Lower leg skin (tissue), 4 donors: ENCODE results near the gene RNF212. TPM values are rescaled to one million over a fixed set of nuclear protein-coding genes. Genes with fewer than 3 reads are reported as not detected.

Experiments used
- DNase-seq, 2 donors: peaks; one replicate each; pipeline ENCODE4 v3.0.0-alpha.2; 2019; ENCODE audit warnings: low spot score in 2 of 2
- H3K4me3 ChIP-seq: fragments of 200-600 bp; sonication (generic); 2 replicates; pipeline ENCODE4 v1.5.1; 2017; ENCODE audit warnings: mild to moderate bottlenecking, low read depth; ENCODE audit not compliant: poor library complexity, severe bottlenecking
- POLR2A ChIP-seq, 2 donors: fragments of 450-650 bp; IDR thresholded peaks; one replicate each; pipeline ENCODE4 v1.6.1; 2016 to 2017; ENCODE audit warnings: antibody characterized with exemption in 2 of 2, mild to moderate bottlenecking in 1 of 2, moderate library complexity in 1 of 2
- WGBS, 2 donors: methylation state at CpG; one replicate each; pipeline ENCODE4 v1.1.5; 2018; 5-methylcytosine and 5-hydroxymethylcytosine counted together
- intact Hi-C: fragments of 100-400 bp; cut with DNase I; formaldehyde crosslinking; loops from one replicate; pipeline ENCODE4 v1.15.0; 2023; ENCODE audit warnings: low total_unique reads
- total RNA-seq, 4 donors: library from RNA; depleted of rRNA; stranded (reverse); fragments of >200 nt; gene quantifications; one replicate each; pipeline ENCODE4 v1.1.0, GENCODE V29; 2016
- TF ChIP-seq, protein P1 (sequence below), 3 donors: fragments of 450-650 bp; IDR thresholded peaks; one replicate each; pipeline ENCODE4 v1.5.1; 2016; ENCODE audit warnings: antibody characterized with exemption in 3 of 3, mild to moderate bottlenecking in 3 of 3, moderate library complexity in 2 of 3

The RNF212 gene
- total RNA-seq, 4 donors from 2014 or later: 2.9 to 11.8 (median 8.5) TPM

DNA sequence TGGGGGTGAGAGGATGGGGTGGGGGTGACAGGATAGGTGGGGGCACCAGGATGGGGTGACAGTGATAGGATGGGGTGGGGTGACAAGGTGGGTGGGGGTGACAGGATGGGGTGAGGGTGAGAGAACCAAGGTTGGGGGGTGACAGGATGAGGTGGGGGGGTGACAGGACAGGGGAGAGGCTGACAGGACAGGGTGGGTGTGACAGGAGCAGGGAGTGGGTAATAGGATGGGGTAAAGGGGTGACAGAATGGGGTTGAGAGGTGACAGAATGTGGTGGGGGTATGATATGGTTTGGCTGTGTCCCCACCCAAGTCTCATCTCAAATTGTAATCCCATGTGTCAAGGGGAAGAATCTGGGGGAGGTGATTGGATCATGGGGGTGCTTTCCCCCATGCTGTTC, 26.0 kb downstream of the RNF212 start:
- intact Hi-C loops: no loop called here
- peak in 1 of 2 donors; percentile 31 for DNase-seq
- no peak overlapping the region for H3K4me3 ChIP-seq
- TF ChIP-seq POLR2A (IDR thresholded peaks at IDR 0.05): no peak
- TF ChIP-seq, protein P1, sequence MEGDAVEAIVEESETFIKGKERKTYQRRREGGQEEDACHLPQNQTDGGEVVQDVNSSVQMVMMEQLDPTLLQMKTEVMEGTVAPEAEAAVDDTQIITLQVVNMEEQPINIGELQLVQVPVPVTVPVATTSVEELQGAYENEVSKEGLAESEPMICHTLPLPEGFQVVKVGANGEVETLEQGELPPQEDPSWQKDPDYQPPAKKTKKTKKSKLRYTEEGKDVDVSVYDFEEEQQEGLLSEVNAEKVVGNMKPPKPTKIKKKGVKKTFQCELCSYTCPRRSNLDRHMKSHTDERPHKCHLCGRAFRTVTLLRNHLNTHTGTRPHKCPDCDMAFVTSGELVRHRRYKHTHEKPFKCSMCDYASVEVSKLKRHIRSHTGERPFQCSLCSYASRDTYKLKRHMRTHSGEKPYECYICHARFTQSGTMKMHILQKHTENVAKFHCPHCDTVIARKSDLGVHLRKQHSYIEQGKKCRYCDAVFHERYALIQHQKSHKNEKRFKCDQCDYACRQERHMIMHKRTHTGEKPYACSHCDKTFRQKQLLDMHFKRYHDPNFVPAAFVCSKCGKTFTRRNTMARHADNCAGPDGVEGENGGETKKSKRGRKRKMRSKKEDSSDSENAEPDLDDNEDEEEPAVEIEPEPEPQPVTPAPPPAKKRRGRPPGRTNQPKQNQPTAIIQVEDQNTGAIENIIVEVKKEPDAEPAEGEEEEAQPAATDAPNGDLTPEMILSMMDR (IDR thresholded peaks at IDR 0.05): no peak

DNA sequence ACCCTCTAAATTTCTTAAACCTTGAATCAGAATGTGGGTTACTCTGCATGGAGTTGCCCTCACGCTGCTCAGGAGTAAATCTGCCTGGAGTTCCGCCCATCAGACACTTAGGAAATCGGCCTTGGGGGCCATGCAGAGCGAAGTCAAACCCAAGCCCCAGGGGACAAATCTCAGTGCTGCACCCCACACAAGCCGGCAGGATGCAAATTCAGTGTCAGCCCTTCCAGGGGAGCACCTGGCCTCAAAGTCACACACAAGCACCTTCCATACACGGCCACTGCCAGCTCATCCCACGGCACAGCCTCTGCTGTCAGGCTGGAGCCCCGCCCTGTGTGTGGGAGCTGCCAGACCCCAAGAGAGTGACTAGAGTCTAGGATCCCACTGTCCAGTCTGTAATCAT, 27.4 kb downstream of the RNF212 start:
- H3K4me3 ChIP-seq: no peak overlapping the region
- intact Hi-C loops: no loop called here
- DNase-seq: peak in 1 of 2 donors; percentile 14
- TF ChIP-seq POLR2A (IDR thresholded peaks at IDR 0.05): no peak
- TF ChIP-seq, protein P1 (IDR thresholded peaks at IDR 0.05): no peak
- 47 to 54% methylated on average over 6 to 8 of the region's 8 CpGs for WGBS, 2 donors

DNA sequence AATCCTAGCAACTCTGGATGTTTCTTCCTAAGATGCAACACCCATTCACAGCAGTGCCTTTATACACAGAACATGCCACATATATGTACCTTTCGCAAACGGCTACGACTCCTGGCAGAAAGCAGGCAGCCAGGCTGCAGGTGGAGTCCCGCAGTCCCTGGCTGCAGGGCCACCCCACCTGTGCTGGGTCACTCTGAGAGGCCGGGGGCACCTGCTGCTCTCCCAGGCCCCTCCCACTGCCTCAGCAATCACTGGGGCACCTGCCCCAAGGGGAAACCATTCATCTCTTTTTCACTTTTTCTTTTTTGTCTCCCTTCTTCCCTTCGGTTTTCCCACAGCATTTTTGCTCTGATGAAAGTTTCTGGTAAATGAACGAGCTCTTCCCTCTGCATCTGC, 28.0 kb downstream of the RNF212 start:
- WGBS, 2 donors: 75 to 83% methylated on average over 7 of the region's 7 CpGs
- intact Hi-C loops: no loop called here
- H3K4me3 ChIP-seq: no peak overlapping the region
- no peak for TF ChIP-seq POLR2A (IDR thresholded peaks at IDR 0.05)
- TF ChIP-seq, protein P1 (IDR thresholded peaks at IDR 0.05): no peak
- peak in 1 of 2 donors; percentile 58 for DNase-seq

DNA sequence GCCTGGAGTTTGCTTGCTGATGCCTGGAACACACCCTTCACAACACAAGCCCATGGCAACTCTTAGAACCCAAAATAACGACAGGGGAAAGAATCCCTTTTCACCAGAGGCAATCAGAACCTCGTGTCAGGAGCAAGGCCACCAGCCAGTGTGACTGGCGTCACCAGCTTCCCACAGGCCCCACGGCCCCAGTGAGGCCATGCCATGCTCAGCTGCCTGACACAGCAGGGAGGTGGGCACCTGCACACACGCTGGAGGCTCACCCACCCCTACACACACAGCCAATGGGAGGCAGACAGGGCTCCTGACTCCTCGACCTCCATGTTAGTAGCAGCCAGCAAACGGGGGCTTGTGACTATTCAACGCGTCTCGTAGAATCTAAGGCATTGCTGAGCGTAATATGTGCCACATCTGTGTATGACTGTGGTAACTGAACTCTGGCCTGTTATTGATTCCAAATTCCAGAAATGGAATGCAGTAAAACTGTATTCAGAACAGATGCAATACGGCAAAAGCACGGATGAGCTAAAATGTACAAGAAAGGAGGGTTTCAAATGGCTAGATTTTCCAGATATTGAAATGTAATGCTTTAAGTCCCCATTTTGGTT, 28.5 kb downstream of the RNF212 start:
- no peak for TF ChIP-seq POLR2A (IDR thresholded peaks at IDR 0.05)
- TF ChIP-seq, protein P1 (IDR thresholded peaks at IDR 0.05): no peak
- WGBS, 2 donors: 54 to 66% methylated on average over 13 of the region's 13 CpGs
- H3K4me3 ChIP-seq: no peak overlapping the region
- DNase-seq: peak in 1 of 2 donors; percentile 32
- intact Hi-C loops: no loop called here

DNA sequence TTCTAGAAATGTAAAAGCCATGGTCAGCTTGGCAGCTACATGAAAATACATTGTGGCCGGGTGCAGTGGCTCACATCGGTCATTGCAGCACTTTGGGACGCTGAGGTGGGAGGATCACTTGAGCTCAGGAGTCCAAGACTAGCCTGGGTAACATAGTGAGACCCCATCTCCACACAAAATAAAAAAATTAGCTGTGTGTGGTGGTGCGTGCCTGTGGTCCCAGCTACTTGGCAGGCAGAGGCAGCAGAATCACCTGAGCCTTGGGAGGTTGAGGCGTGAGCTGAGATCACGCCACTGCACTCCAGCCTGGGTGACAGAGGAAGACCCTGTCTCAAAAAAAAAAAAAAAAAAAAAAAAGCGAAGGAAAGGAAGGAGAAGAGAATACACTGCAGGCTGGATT, 29.0 kb downstream of the RNF212 start:
- WGBS, 2 donors: 84 to 90% methylated on average over 7 of the region's 7 CpGs
- intact Hi-C loops: no loop called here
- TF ChIP-seq POLR2A (IDR thresholded peaks at IDR 0.05): no peak
- TF ChIP-seq, protein P1 (IDR thresholded peaks at IDR 0.05): no peak
- H3K4me3 ChIP-seq: no peak overlapping the region
- peak in 1 of 2 donors; percentile 50 for DNase-seq
